ENCODE measurements around the gene EP300. TPM values are rescaled to one million over a fixed set of nuclear protein-coding genes. Genes with fewer than 3 reads are reported as not detected.

EP300 gene
- total RNA-seq, 6 experiments from 2014 or later, result 23.1 to 121 (median 31.3) TPM

- no peaks in the 10 kb centered on the region for H3K36me3 ChIP-seq
- no peak overlapping the region for H3K4me3 ChIP-seq
- intact Hi-C loops (cut with DNase I), result no loop called here
- peaks cover 0 to 27% (median 2%) of the 10 kb centered on the region in 4 donors for H3K4me1 ChIP-seq
- ATAC-seq, result no peak
- DNase-seq, result no peak
- H3K9me3 ChIP-seq, result no peaks in the 10 kb centered on the region
- H3K27ac ChIP-seq, result no peak overlapping the region
- no peaks in the 10 kb centered on the region for H3K27me3 ChIP-seq
- 90% methylated on average over 5 of the region's 6 CpGs for WGBS (ENCODE audit: insufficient coverage, low coverage, low lambda C conversion rate, missing lambda C conversion rate)
- no peak for TF ChIP-seq POLR2A (IDR thresholded peaks at IDR 0.05)
- no peak for TF ChIP-seq CTCF (IDR thresholded peaks at IDR 0.05)
These were observed 101.4 kb downstream of the EP300 start for GRCh38 chr22:41193829-41194228.

- H3K27ac ChIP-seq, result peak overlapping the region in 2 of 3 donors; percentile 46 to 82
- H3K9me3 ChIP-seq, result no peaks in the 10 kb centered on the region
- peaks cover 0 to 27% (median 2%) of the 10 kb centered on the region in 4 donors for H3K4me1 ChIP-seq
- 0% methylated on average over 15 of the region's 91 CpGs for WGBS (ENCODE audit: insufficient coverage, low coverage, low lambda C conversion rate, missing lambda C conversion rate)
- H3K4me3 ChIP-seq, result peak overlapping the region; percentile 75 to 86 (median 81)
- peak; percentile 90 to 93 (median 92) for DNase-seq
- no peaks in the 10 kb centered on the region for H3K27me3 ChIP-seq
- TF ChIP-seq POLR2A (IDR thresholded peaks at IDR 0.05) (peak; percentile 34), CTCF (IDR thresholded peaks at IDR 0.05) (peak in 1 of 4 donors; percentile 17)
- no peaks in the 10 kb centered on the region for H3K36me3 ChIP-seq
- ATAC-seq, result peak; percentile 87 to 95 (median 90)
- intact Hi-C loops (cut with DNase I), result no loop called here
These were observed 104.9 kb downstream of the EP300 start for GRCh38 chr22:41197038-41197972.

- 6% methylated on average over 9 of the region's 9 CpGs for WGBS (ENCODE audit: insufficient coverage, low coverage, low lambda C conversion rate, missing lambda C conversion rate)
- ATAC-seq, result peak in 1 of 4 donors; percentile 17
- no peak for TF ChIP-seq POLR2A (IDR thresholded peaks at IDR 0.05)
- TF ChIP-seq CTCF (IDR thresholded peaks at IDR 0.05), result peak in 1 of 4 donors; percentile 17
These were observed 105.7 kb downstream of the EP300 start for GRCh38 chr22:41198027-41198580.

GRCh38 chr22:41201141-41201540 is 108.7 kb downstream of the EP300 start:
- H3K27ac ChIP-seq, result no peak overlapping the region
- DNase-seq (no peak), ATAC-seq (no peak)
- intact Hi-C loops (cut with DNase I), result no loop called here
- peaks cover 0 to 23% (median 2%) of the 10 kb centered on the region in 4 donors for H3K4me1 ChIP-seq
- H3K9me3 ChIP-seq, result no peaks in the 10 kb centered on the region
- H3K4me3 ChIP-seq, result no peak overlapping the region
- H3K36me3 ChIP-seq, result no peaks in the 10 kb centered on the region
- TF ChIP-seq POLR2A (IDR thresholded peaks at IDR 0.05), result no peak
- TF ChIP-seq CTCF (IDR thresholded peaks at IDR 0.05), result no peak
- H3K27me3 ChIP-seq, result no peaks in the 10 kb centered on the region
- 67% methylated on average over 9 of the region's 10 CpGs for WGBS (ENCODE audit: insufficient coverage, low coverage, low lambda C conversion rate, missing lambda C conversion rate)

More at GRCh38 chr22:41198027-41198580, 105.7 kb downstream of the EP300 start:
- intact Hi-C loops (cut with DNase I), result no loop called here
- Histone ChIP-seq H3K4me1 (peaks cover 0 to 27% (median 2%) of the 10 kb centered on the region in 4 donors), H3K27ac (peak overlapping the region in 1 of 3 donors; percentile 82), H3K4me3 (peak overlapping the region; percentile 75 to 86 (median 81)), H3K9me3 (no peaks in the 10 kb centered on the region), H3K27me3 (no peaks in the 10 kb centered on the region), H3K36me3 (no peaks in the 10 kb centered on the region)
- DNase-seq, result peak in 2 of 3 donors; percentile 46 to 57

Data from right lobe of liver (tissue), 6 donors.